MV-4-11 (cell line): Measurements from ENCODE around the gene ZKSCAN4.

Source experiments
- DNase-seq: peaks from one replicate; lab custom pipeline; 2025; lab: John Stamatoyannopoulos, UW

The ZKSCAN4 gene

GRCh38 chr6:28248916-28249315 is 3.2 kb downstream of the ZKSCAN4 start:
- no peak for DNase-seq

DNA sequence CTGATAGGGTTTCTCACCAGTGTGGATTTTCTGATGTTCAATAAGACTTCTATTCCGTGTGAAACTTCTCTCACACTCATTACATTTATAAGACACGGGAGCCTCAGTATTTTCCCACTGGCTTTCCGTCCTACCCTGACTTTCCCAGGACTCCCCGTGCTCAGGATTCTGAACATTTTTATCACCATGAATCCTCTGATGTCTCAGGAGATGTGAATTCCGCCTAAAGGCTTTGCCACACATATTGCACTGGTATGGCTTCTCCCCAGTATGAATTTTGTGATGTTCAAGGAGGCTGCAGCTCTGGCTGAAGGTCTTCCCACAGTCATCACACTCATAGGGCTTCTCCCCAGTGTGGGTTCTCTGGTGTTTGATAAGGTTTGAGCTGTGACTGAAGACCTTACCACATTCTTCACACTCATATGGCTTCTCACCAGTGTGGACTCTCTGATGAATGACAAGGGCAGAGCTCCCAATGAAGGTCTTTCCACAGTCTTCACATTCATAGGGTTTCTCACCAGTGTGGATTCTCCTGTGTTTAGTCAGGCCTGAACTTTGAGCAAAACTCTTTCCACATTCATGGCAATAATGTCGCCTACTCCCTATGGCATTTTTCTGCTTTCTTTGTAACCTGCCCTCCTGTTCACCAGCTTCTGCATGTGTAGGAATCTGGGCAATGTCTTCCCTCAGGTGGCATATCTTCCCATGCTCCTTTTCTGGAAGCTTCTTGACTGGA is 6.7 kb downstream of the ZKSCAN4 start:
- no peak for DNase-seq

DNA sequence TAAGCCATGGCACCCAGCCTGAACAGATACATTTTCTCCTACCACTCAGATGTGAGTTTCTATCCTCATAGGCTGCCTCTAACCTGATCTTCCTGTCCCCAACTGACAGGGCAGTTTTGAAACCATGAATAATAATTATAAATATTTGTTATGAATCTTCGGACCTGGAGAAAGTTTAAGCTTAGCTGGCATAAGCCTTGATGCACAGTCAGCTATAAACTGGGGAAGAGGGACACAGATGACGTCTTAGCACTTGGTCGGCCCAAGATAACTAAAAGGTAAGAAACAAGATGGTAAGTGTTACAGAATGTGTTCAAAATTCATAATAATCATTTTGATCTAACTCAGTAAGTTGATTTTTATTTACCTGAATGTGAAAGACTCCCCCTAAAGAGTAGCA is 8.1 kb downstream of the ZKSCAN4 start:
- DNase-seq, result no peak

DNA sequence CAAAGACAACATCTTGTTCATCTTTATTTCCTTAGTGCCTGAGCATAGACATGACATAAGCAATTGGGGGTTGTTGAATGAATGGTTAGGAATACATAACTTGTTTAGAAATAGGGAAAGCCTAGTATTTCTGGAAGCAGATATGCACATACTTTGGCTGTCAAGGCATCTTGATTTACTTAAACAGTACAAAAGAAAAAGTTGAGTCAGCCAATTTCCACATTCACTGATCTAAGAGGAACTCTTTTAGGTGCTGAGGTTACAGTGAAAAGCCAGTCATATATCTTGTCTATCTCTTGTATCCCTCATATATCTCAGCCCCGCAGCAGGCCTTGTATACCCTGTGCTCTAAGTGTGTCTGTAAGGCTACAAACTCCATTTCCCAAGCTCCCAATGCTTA is 11.6 kb downstream of the ZKSCAN4 start:
- DNase-seq, result peak; percentile 55

DNA sequence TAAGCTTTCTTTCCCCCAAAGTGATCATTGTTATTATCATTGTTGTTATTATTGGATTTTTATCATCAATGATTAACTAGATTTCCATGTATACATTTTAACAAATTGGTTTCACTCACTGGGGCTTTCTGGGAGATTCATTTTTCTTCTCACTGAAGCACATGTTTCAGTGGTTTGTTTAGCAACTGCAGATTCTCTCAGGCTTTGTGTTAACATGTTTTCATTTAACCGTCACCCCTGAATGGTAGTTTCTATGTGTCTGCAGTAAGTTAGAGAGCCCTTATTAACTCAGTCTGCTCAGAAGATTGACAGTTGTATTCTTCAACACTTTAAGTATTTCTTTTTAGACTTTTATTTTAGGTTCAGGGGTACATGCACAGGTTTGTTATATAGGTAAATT is 12.4 kb downstream of the ZKSCAN4 start:
- DNase-seq, result no peak

GRCh38 chr6:28235912-28236452 is 16.1 kb downstream of the ZKSCAN4 start:
- peak; percentile 68 for DNase-seq

DNA sequence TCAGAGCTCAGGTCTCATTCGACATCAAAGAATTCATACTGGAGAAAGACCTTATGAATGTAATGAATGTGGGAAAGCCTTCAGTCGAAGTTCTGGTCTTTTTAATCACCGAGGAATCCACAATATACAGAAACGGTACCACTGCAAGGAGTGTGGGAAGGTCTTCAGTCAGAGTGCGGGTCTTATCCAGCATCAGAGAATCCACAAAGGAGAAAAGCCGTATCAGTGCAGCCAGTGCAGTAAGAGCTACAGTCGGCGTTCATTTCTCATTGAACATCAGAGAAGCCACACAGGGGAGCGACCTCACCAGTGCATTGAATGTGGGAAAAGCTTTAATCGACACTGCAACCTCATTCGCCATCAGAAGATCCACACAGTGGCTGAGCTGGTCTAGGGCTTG is 19.3 kb downstream of the ZKSCAN4 start:
- DNase-seq, result no peak

DNA sequence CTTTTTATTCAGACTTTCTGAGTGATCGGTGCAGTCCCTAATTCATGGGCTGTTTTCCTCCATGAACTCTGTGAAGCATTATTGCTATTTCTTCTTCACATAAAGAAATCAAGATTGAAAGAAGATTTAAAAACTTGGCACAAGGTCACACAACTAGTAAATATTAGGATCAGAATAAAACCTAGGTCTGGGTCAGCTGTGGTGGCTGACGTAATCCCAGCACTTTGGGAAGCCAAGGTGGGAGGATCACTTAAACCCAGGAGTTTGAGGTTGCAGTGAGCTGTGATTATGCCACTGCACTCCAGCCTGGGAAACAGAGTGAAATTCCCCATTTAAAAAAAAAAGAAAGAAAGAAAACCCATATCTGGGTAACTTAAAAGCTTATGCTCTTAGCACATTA is 25.6 kb downstream of the ZKSCAN4 start:
- DNase-seq, result no peak

DNA sequence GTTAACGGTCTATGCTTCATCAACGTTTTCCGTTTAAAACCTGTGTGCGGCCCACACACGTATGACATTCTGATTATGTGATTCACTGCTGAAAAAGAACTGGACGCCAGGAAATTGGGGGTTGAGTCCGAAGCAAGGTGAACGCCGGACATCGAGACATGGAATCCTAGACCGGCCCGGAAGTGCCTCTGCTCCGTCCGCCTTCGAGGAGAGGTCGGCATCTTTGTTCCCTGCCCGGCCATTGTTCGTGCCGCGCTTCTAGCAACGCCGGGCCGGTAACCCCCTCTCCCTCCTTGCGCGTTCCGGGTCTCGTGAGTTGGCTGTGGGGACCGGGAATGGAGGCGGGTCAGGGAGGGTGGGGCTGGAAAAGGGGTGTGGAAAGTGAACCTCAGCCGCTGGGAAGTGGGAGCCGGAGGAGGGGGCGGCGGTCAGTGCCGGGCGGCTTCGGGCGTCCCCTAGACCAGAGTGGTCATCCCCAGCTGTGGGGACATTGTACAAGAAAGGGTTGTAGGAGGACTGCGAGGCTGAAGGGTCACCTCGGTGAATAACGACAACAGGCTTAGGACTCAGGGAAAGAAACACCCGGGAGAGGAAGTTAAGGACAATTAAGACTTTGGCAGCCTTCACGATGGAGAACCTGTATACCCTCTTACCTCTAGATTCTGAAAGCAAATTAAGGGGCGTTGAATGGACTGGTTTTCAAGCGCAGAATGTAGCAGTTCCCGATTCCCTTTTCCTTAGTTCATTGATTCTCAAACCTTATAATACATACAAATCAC is 26.8 kb downstream of the ZKSCAN4 start, which contains the start of gene ZSCAN9:
Gene ZSCAN9 (plus strand): TSS at position 220 of the 779 bp plus-strand sequence. CDS start 1,810 bp downstream, outside the sequence.
- peak; percentile 64 for DNase-seq

GRCh38 chr6:28224131-28225055 is 27.7 kb downstream of the ZKSCAN4 start:
- no peak for DNase-seq

- DNase-seq, result no peak
These were observed 31.6 kb downstream of the ZKSCAN4 start for GRCh38 chr6:28220257-28221133.

GRCh38 chr6:28218312-28219248 is 33.5 kb downstream of the ZKSCAN4 start:
- DNase-seq, result peak; percentile 61

DNA sequence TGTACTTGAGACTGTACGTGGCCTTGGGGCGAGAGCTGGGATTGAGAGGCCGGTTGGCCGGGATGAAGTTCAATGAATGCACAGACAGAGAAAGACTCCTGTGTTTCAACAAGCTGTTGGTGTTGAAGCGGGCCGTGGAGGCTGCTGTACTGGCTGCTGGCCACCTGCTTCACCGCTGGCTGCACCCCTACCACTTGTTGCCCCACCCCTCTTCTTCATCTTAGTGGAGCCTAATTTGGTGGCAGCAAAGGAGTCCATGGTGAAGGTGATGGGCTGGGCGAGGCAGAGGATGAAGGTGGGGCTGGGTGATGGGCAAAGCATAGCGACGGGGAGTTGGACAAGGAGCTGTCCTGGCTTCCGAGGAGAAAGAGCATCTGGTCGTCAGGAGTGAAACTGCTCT is 34.2 kb downstream of the ZKSCAN4 start:
- DNase-seq, result no peak

- DNase-seq, result no peak
These were observed 36.6 kb downstream of the ZKSCAN4 start for GRCh38 chr6:28215425-28215824.

- DNase-seq, result no peak
These were observed 38.9 kb downstream of the ZKSCAN4 start for GRCh38 chr6:28213213-28213523.

- DNase-seq, result peak; percentile 89
These were observed 39.4 kb downstream of the ZKSCAN4 start for GRCh38 chr6:28212510-28213212.

DNA sequence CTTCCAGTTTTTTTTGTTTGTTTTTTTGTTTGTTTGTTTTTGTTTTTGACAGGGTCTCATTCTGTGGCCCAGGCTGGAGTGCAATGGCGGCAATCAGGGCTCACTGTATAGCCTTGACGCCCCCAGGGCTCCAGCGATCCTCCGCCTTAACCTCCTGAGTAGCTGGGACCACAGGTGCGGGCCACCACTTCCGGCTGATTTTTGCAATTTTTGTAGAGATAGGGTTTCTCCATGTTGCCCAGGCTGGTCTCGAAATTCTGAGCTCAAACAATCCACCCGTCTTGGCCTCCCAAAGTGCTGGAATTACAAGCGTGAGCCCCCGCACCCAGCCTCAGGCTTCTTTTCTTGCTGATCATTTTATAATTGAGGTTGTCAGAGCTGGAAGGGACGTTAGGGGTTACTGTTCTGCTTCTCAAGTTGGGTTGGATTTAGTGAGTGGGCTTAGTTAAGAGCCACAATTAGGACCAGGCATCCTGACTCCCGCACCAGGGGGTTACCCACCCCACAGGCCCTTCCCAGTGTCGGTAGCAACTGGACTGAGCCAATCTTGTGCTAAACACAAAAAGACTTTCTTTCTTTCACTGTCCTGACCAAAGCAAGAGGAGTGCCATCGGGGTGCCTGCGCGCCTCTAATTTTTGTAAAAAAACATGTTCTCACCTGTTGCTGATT is 40.1 kb downstream of the ZKSCAN4 start:
- no peak for DNase-seq

- peak; percentile 32 for DNase-seq
These were observed 42.1 kb downstream of the ZKSCAN4 start for GRCh38 chr6:28209753-28210535.
